DMS 273 (cell line): ENCODE data around the gene TLE3.
A peak's percentile ranks its signal among the peaks of the same experiment; 100 is the strongest.

Experiments used
- DNase-seq: peaks from one replicate; lab custom pipeline; 2025; ENCODE audit not compliant: unreplicated experiment; lab: John Stamatoyannopoulos, UW

TLE3 gene

DNA sequence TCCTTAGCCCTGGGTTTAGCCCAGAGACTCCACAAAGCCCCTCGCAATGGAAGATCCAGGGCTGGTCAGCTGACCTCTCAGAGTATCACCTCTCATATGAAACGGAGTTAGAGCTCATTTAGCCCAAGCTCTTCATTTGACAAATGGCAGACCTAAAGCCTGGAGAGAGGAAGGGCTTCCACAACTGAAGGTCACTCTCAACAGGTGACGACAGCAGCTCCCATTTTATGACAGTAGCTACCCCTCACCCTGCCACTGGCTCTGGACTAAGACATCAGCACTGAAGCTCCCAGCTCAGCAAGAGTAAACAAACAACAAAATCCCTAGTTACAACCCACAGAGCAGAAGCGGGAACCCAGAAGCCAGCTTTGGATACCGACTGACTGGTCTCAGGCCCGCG, 33.7 kb downstream of the TLE3 start:
- no peak for DNase-seq

DNA sequence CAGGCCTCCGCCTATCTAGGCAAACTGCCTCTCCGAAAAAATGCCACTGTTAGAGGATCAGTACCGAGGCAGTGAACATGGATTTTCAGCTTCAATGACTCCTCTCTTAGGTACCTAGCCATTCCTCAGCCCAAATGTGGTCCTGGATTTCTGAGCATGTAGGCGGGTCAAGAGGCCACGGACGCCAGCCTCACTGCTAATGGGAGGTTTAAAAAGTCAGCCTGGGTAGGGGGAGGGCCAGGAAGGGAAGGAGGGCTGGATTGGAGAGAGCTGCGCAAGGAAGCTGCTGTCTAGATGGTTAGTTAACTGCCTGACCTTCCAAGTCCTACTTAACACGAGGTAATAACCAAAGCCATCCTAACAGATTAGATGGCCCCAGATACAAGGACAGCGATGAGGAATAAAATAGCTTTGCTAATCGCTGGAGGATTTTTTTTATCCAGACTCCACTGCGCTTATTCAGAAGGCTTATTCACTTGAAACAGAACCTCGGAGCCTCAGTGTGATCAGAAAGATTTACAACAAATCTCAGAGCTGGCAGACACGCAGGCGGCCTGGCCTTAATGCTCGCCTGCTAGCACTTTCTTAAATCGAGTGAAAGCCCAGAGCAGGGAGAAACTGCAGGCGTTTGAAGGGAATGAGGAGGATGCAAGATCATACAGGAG, 34.3 kb downstream of the TLE3 start:
- no peak for DNase-seq

DNA sequence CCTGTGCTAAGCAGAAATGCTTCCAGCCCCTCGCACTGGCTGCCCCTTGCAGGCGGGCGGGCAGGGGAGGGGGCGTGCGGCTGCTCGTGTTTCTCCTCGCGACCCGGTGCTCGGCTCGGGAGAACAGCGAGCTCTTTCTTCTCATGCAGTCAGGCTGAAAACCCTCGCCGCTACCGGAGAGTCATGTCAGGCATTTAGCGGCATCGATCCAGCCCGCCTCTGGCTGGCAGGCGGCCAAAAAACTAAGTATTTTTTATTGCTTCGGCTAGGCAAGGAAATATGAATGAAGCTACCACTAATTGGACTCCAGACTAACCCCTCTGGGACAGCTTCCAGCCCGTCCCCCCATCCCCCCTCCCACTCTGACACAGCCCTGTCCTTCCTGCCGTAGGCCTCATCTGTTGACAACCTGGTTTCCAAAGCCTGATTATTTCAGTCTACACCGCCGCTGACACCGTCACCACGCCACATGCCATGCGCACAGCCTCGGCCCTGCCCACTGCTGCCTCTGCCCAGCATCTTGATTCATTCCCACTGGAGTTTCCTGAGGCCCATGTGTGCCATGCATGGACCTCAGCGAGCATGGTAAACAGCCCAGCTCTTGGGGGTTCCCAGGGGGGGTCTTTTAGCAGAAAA, 35.3 kb downstream of the TLE3 start:
- peak; percentile 80 for DNase-seq

DNA sequence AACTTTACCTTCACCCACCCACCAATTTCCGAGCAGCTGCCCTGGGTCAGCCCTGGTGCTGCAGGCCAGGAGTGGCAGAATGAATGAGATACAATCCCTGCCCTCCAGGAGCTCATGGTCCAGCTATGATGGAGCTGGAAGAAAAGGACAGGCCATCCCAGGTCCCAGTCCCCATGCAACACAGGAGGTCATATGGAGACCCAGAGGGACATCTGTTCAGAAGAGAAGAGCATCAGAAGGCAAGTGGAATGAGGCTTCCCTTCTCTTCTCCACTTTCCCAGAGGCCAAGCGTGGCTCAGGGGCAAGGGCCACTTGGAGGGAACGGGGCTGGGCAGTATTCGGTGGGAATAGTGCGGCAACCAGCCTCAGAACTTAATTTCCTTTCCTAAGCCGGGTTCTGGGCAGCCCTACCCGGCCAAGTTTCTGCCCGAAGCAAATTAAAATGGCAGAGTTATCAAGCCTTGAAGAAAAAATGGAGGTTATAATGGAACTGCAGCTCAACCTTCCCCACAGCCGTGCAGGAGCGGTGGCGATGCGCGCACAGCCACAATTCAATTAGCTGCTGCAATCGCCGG, 35.9 kb downstream of the TLE3 start:
- DNase-seq, result no peak

DNA sequence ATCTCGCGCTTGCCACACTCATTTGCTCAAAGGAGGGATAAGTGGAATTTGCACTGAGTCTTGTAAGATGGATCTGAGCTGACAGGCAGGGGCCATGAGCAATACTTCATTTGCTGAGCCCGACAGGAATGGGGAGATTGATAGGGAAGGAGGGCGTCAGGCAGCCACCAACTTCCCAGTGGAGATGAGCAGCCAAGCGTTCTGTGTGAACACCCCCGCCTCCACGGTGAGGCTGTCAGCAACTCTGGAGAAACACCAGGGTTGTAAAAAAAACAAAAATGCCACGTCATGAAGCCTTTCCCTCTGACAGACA, 36.8 kb downstream of the TLE3 start:
- DNase-seq, result no peak

DNA sequence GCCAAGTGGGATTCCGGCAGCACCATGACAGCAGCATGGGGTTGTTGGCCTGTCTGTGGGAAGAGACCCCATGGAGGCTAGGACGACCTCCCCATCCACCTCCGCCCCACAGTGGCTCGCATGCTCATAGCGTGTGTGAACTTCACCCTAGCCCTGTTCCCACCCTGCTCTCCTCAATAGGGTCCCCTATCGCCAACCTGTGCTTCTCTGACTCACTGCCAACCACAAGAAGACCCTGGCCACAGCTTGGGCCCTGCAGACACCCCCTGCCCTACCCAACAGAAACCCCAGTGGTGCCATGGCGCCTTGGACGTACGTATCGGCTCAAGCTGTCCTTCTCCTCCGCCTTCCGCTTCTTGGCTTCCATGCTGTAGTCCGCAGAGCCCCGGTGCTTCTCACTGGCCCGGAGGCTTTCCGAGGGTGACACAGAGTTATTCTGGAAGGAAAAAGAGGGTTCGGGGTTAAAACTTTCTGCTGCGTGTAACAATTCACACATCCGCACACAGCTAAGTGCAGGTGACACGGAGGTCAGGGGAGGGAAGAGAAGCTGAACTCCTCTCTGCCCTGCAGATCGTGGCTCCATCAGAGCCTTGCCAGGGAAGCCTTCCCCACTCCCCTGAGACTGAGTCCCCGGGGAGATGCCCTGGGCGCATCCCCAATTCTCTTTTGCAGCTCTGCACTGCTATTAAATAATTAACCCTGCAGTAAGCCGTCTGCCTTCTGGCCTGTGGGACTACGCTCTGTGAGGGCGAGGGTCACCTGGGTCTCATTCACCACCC, 37.3 kb downstream of the TLE3 start:
- no peak for DNase-seq

DNA sequence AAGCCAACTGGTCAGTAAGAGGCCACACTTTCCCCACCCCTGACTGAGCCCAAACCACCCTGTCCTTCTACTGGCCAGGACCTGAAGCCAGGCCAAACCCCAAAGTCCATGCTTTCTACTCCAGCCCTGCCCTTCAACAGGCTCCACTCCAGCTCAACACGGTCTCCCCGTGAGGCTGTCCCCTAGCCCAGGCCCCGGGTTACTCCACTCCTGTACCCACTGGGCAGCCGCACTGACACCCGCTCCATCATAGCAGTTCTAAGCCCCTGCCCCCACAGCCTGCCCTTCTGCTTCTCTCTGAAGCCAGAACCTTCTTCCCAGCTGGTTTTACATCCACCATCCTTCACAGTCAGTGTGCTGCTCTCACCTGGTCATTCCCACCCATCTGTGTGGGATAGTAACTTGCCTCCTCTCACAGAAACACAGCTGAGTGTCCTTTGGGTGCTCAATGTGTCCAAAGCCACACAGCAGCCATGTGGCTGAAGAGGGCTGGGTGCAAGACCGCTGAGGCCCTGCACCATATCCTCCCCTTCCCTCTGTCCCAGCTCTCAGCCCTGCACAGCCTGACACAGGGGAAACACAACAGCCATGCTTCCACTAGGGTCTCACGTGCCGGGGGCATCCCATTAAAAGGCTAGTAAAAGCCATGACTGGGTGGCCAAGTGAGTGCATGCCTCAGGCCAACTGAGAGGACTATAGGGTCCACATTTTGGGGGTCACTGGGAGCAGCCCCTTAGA, 38.1 kb downstream of the TLE3 start:
- DNase-seq, result no peak

DNA sequence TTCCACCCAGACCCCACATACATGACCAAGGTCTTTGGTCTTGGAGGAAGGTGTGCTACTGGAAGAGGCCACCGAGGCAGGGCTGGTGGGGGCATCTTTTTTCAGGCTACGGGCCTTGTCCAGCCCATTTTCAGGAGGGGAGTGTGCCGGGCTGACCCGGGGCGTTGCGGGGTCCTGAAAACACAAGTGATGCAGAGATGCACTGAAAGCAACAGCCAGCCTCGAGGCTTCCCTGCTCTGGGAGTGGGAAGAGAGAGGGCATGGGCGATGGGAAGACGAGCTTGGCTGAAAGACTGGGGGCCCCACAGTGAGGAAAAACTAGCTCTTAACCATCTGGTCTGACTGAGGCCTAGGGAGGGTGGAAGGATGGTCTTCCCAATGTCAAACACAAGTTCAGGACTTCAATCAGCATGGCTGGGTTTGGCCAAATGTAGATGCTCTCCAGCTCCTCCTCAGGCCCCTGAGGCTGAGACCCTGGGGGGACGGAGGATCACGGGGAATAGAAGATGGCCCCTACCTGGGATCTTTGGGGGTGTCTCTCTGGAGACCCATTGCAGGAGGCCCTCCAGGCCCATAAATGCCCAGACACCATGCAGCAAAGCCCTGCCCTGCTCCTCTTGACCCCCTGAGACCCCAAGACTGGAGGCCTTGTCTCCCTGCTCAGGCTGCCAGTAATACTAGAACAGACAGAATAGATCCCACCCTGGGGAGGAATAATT, 38.9 kb downstream of the TLE3 start:
- no peak for DNase-seq

DNA sequence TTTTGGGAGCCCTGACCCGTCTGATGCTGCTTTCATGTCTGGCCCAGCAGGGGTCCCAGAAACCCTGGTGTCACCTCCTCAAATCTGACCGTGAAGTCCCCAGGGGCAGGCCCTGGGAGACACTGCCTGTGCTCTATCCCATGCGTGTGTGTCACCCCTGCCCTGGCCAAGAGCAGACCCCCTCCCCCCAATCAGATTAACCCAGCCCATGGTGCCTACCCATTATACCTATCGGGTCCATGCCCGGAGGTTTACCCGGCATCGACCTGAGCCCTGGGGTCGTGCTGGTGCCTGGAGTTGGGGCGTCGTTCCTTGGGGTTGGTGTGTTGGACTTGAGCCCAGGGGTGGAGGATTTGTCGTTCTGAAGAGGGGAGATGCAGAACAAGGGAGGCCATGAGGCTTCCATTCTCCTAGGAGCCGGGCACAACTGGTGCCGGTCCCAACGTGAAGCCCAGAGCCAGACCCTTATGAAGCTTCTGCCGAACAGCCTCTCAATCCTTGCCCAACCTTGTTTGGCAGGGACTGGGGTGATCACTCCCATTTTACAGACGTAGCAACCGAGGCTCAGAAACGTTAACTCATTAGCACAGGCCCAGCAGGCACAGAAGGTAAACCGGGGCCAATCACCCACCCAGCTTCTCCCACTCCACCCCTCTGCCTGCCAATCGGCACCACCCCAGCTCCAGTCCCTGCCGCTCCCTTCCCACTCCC, 39.6 kb downstream of the TLE3 start:
- DNase-seq, result no peak

DNA sequence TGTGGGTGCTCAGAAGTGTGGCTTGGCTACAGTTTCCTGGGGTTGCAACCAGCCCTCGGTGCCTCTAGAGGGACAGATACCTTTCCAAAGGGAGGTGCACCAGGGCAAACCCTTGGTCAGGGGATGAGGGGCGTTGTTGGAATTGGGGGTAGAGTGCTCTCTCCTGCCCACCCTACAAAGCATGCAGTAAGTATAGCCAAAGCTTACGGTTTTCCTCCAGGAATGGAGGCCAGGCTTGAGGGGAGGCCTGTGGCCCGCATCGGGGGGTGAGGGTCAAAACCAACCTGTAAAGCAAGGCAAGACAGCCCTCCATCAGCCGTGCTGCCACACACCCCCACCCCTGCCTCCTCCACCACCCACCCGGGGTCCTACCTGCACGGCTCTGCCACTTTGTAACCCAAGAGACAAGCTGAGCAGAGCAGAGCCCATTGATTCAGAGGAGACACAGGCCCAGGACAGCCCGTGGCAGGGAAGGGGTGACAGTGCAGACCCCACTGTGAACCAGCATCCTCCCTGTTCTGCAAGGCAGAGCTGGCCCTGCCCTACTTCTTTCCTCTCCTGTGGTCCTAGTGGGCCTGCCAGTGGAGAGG, 41.5 kb downstream of the TLE3 start:
- DNase-seq, result no peak

DNA sequence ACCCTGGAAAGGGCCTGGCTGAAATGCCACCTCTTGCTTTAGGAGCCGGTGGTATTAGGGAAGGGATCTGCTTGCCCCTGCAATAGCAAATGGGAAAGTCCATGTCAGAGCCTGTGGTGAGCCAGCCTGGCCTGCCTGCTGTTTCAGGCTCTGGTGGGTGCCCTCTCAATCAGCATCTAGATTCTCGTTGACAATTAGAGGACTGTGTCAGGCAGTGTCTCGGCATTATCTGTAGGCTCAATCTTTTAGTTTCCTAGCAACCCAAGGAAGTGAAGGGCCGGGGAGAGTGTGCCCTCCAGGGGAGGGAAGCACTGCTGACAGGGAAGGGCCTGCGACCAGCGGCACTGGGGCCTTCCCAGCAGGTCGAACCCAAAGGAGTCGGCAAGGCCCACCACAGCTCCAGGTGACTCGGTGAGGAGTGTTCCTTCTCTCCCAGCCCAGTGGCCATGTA, 42.1 kb downstream of the TLE3 start:
- peak; percentile 52 for DNase-seq

DNA sequence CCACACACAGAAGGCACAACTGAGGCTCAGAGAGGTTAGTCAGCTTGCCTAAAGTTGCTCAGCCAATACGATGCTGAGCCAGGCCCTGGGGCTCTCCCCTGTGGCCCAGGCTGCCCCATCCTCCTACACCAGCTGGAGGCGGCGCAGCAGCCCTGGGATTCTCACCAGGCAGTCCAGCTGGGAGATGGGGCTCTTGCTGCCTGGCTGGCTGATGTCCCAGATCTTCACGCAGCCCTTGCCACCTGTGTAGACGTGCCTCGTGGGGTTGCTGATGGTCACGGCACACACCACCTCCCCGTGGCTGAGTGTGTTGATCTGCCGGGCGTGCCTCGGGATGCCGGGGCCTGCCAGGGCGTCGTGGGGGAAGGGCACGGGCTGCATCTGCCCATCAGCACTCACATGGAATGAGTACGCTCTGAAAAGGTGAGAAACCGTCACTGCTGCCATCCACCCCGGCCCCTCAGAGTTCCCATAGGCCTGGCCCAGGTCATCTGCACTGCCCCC, 42.8 kb downstream of the TLE3 start:
- peak; percentile 76 for DNase-seq

DNA sequence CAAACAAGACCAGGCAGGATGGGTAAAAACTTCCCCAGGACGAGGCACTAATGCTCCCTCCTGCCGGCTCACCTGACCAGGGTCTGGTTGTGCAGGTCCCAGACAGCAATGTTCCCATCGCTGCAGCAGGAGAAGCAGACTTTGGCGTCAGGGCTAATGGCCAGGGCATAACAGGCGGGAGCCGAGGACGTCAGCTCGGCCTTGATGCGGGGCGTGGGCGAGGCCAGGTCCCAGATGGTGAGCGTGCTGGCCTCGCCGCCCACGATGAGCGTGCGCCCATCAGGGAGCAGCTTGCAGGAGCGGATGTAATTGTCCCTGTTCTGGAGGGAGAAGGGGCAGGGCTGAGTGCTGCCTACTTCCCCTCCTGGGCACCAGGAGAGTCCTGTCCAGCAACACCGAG, 43.4 kb downstream of the TLE3 start:
- DNase-seq, result no peak

DNA sequence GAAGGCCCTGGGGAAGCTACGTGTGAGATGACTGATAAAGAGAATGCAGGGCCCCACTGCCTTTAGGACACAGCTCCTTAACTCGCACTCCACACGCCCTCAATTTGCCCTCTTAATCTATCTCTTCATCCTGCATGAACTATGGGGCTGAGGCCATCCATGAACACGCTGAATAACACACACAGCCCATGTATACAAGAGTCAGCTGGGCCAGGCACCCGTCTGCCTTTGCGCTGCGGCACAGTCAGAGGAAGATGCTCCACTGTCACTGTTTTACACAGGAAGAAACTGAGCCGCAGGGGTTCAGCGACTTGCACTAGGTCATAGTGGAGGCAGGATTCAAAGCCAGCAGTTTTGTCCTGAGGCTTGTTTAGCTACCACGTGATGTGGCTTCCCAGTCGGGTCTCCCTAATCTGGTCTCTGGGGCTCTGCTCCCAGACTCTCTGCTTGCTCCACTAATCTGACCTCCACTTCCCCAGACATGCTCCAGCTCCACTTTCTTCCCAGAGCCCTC, 43.9 kb downstream of the TLE3 start:
- no peak for DNase-seq

DNA sequence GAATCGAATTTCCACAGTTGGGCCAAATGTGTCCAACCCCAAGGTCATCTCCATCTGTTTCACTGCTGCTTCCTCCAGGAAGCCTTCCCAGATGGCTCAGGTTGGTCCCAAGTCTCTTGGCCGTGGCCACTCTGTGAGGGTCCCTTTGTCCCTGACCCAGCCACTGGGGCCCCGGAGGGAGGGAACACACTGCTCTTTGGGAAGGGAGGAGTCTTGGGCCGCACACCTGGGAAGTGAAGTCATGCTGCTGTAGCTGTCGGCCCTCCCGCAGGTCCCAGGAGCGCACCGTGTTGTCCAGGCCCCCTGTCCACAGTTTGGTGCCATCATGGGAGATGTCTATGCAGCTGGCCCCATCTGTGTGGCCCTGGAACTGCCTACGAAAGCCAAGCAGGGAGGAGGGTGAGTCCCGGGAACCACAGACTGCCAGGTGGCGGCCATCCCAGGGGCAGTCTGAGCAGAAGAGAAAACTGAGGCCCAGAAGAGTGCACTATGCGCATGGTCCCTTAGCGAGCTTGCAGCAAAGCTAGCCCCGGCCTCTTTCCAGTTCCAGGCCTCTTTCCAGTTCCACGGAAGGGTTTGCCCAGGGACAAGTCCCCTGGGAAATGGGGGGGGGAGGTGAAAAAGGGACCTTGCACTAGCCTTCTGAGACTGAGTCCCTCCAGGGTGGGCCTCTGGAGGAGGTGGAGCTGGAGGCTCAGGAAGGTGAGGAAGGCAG, 44.6 kb downstream of the TLE3 start:
- DNase-seq, result no peak

DNA sequence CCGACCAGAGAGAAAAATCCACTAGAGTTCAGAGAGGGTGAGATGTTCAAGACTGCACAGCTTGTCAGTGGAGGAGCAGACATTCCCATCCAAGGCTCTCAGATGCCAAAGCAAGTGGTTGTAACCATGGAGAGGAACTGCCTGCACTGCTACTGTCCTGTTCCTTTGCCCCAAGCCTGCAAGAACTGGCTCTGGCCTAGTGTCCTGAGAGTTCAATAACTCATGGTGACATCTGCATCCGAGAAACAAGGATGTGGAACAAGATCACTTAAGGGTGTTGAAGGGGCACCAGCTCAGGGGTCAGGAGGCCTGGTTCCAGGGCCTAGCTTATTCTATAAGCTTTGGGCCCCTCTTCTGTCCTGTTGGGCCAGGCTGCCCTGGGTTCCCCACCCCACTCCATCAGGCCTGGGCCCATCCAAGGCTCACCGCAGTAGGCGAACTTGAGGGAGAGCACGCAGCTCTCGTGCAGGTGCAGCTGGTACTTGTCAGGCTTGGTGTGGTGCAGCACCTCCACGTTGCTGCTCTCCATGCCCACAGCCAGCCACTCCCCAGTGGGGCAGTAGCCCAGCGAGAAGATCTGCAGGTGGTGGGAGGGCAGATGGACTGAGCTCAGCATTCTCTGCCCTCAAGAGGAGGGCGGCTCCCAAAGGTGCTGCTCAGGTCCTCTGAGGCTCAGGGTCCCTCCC, 45.6 kb downstream of the TLE3 start:
- no peak for DNase-seq

DNA sequence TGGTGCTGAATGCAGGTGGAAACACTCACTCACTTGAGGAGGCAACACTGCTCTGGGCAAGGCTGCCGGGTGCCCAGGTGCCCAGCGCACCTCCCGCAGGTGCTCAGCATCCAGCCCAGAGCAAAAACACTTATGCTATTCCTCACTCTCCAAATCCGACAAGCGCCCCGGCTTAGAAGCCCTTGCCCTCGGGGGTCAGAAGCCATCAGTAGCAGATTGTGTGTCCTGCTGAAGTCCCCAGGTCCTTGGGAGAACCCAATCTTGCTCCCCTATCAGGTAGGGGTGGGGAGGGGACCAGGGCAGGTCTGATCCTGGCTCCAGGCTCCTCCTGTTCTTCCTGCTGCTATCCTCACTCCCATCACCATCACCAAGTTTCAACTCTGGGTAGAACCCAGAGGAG, 46.7 kb downstream of the TLE3 start:
- no peak for DNase-seq

DNA sequence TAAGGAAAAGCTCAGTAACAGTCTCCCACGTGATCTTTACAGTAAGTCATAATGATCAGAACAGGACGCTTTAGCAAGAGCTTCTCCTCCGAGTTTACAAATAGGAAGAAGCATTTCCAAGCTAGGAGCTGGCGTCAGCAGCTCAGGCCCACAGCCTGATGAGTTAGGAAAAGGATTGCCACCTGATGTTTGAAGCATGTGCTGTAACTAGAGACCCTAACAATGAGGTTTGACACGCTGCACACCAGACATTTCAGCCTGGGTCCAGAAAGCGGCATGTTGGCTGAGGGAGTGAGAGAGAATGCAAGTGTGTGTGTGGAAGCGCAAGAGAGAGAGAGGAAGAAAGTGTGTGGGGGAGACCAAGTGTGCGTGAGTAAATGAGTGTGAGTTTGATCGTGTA, 47.3 kb downstream of the TLE3 start:
- DNase-seq, result no peak
